Activated CD8-positive, alpha-beta T cell treated with anti-CD3 and anti-CD28 coated beads, Interleukin-2, amount 10 ng/mL, durations not matched to agents 7 days and 5 days (primary cell): ENCODE measurements around the gene F2RL3. TPM values are rescaled to one million over a fixed set of nuclear protein-coding genes. Genes with fewer than 3 reads are reported as not detected.

ENCODE experiments used
- ATAC-seq: fragments of 150-1000 bp; cut with Tn5 transposase; one replicate; pipeline ENCODE4 v1.10.0; 2021; ENCODE audit warnings: moderate library complexity
- CTCF ChIA-PET: fragments of 350-600 bp; sonication (Branson Sonifier 250); formaldehyde crosslinking; loops from one replicate; lab custom pipeline; 2021; ENCODE audit warnings: antibody characterized with exemption; lab: Charles Lee
- POLR2A ChIA-PET: fragments of 350-600 bp; sonication (Branson Sonifier 250); formaldehyde crosslinking; loops from one replicate; lab custom pipeline; 2021; ENCODE audit warnings: antibody characterized with exemption; lab: Charles Lee
- DNase-seq: peaks from one replicate; pipeline ENCODE4 v3.0.0-alpha.2; 2020
- H3K27ac Mint-ChIP-seq: one replicate; pipeline ENCODE4 v1.8.0; 2021; ENCODE audit warnings: mild to moderate bottlenecking, mixed read lengths
- H3K27me3 Mint-ChIP-seq: one replicate; pipeline ENCODE4 v1.8.0; 2021; ENCODE audit warnings: low read depth, mixed read lengths
- H3K36me3 Mint-ChIP-seq: one replicate; pipeline ENCODE4 v1.8.0; 2021; ENCODE audit warnings: low read depth, mixed read lengths
- H3K4me1 Mint-ChIP-seq: one replicate; pipeline ENCODE4 v1.8.0; 2021; ENCODE audit warnings: low read depth, mixed read lengths
- H3K4me3 Mint-ChIP-seq: one replicate; pipeline ENCODE4 v1.8.0; 2021; ENCODE audit warnings: mild to moderate bottlenecking, mixed read lengths
- H3K9me3 Mint-ChIP-seq: one replicate; pipeline ENCODE4 v1.8.0; 2022; ENCODE audit warnings: mixed read lengths; ENCODE audit not compliant: insufficient read depth
- total RNA-seq, 2 experiments: library from RNA; stranded (reverse); gene quantifications; one replicate each; pipeline ENCODE4 v1.2.3, GENCODE V29; 2021

The F2RL3 gene
- total RNA-seq, 2 experiments from 2014 or later = 0.34 to 0.74 TPM

GRCh38 chr19:16876904-16877361 lies 11.9 kb upstream of the F2RL3 start:
- Mint-ChIP-seq H3K4me1 (peaks cover 25% of the 10 kb centered on the region), H3K9me3 (peaks cover 33% of the 10 kb centered on the region), H3K4me3 (no peak overlapping the region), H3K27ac (no peak overlapping the region), H3K27me3 (no peaks in the 10 kb centered on the region), H3K36me3 (peaks cover 77% of the 10 kb centered on the region)
- POLR2A ChIA-PET = no interaction called here
- CTCF ChIA-PET = no interaction called here
- ATAC-seq (no peak), DNase-seq (no peak)

DNA sequence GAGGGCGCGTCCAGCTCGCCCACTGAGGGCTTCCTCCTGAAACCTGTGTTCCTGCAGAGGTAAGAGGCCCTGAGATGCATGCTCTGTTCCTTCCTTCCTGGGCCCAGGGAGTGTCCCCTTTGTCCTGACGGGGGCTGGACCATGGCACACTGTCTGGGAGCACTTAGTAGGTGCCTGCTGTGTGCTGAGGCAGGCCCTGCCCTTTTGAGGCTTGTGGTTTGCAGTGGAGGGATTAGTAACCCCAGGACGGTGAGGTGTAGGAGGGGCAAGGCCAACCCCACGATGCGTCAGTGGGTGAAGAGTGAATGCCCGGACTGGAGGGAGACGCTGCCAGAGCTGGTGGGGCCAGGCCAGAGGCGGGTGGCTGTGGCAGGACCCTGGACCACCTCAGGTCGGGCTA lies 11.2 kb upstream of the F2RL3 start:
- POLR2A ChIA-PET = no interaction called here
- ATAC-seq (no peak), DNase-seq (no peak)
- Mint-ChIP-seq H3K4me3 (no peak overlapping the region), H3K27me3 (no peaks in the 10 kb centered on the region), H3K27ac (peak overlapping the region; percentile 16), H3K36me3 (peaks cover 77% of the 10 kb centered on the region), H3K4me1 (peaks cover 25% of the 10 kb centered on the region), H3K9me3 (peaks cover 40% of the 10 kb centered on the region)
- CTCF ChIA-PET = no interaction called here

- peaks cover 77% of the 10 kb centered on the region for H3K36me3 Mint-ChIP-seq
- ChIA-PET CTCF (no interaction called here), POLR2A (no interaction called here)
- peaks cover 31% of the 10 kb centered on the region for H3K4me1 Mint-ChIP-seq
- no peak for ATAC-seq
- H3K27ac Mint-ChIP-seq = no peak overlapping the region
- H3K4me3 Mint-ChIP-seq = no peak overlapping the region
- no peak for DNase-seq
- no peaks in the 10 kb centered on the region for H3K27me3 Mint-ChIP-seq
- H3K9me3 Mint-ChIP-seq = peaks cover 44% of the 10 kb centered on the region
These were observed 10.4 kb upstream of the F2RL3 start for GRCh38 chr19:16878181-16878965.

GRCh38 chr19:16880884-16881554 lies 7.8 kb upstream of the F2RL3 start:
- CTCF ChIA-PET = no interaction called here
- Mint-ChIP-seq H3K4me3 (no peak overlapping the region), H3K27ac (no peak overlapping the region), H3K9me3 (peaks cover 29% of the 10 kb centered on the region), H3K4me1 (peaks cover 28% of the 10 kb centered on the region), H3K27me3 (no peaks in the 10 kb centered on the region), H3K36me3 (peaks cover 58% of the 10 kb centered on the region)
- no peak for DNase-seq
- no peak for ATAC-seq
- POLR2A ChIA-PET = no interaction called here

DNA sequence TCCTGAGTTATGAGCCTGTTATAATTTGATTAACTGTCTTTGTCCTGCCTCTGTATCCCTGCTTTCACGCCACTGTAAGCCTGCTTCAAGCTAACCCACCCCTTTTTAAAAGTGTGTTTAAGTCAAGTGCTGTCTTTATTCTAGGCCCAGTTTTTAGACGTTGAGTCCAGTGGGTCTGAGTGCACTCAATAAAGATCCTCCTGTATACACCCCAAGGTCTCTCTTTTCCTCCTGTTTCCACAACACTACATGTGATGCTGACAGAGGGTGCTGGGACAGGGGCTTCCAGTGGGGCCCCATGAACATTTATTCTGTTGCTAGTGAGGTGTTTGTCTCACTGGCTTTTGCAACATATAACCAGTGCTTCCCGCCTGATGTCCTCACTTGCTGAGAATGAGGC lies 6.7 kb upstream of the F2RL3 start:
- ATAC-seq (no peak), DNase-seq (no peak)
- no peak overlapping the region for H3K27ac Mint-ChIP-seq
- H3K4me3 Mint-ChIP-seq = no peak overlapping the region
- ChIA-PET CTCF (no interaction called here), POLR2A (no interaction called here)
- H3K36me3 Mint-ChIP-seq = peaks cover 48% of the 10 kb centered on the region
- no peaks in the 10 kb centered on the region for H3K27me3 Mint-ChIP-seq
- H3K4me1 Mint-ChIP-seq = peaks cover 21% of the 10 kb centered on the region
- H3K9me3 Mint-ChIP-seq = peaks cover 29% of the 10 kb centered on the region

- CTCF ChIA-PET = no interaction called here
- Mint-ChIP-seq H3K9me3 (peaks cover 29% of the 10 kb centered on the region), H3K4me3 (no peak overlapping the region), H3K36me3 (peaks cover 40% of the 10 kb centered on the region), H3K27me3 (no peaks in the 10 kb centered on the region), H3K4me1 (peaks cover 27% of the 10 kb centered on the region), H3K27ac (no peak overlapping the region)
- ATAC-seq (peak; percentile 27), DNase-seq (no peak)
- POLR2A ChIA-PET = no interaction called here
These were observed 5.3 kb upstream of the F2RL3 start for GRCh38 chr19:16883522-16883921.

DNA sequence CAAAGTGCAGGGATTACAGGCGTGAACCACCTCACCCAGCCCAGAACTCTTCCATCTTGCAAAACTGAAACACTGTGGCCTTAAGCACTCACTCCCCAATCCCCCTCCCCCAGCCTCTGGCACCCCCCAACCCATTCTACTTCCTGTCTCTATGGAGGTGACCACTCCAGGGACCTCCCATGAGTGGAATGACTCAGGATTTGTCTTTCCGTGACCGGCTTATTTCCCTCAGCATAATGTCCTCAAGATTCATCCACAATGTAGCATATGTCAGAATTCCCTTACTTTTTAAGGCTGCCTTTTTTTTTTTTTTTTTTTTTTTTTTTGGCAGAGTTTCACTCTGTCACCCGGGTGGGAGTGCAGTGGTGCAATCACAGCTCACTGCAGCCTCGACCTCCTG lies 3.6 kb upstream of the F2RL3 start:
- peaks cover 28% of the 10 kb centered on the region for H3K9me3 Mint-ChIP-seq
- DNase-seq (no peak), ATAC-seq (no peak)
- POLR2A ChIA-PET = interaction anchor here (0.6 kb wide), 1 partner anchor 436 kb away, joined by 3 read pairs; no protein-coding TSS in a partner anchor
- H3K27me3 Mint-ChIP-seq = no peaks in the 10 kb centered on the region
- no peak overlapping the region for H3K4me3 Mint-ChIP-seq
- CTCF ChIA-PET = no interaction called here
- H3K4me1 Mint-ChIP-seq = peaks cover 37% of the 10 kb centered on the region
- H3K27ac Mint-ChIP-seq = no peak overlapping the region
- H3K36me3 Mint-ChIP-seq = peaks cover 24% of the 10 kb centered on the region

- CTCF ChIA-PET = interaction anchor here (0.5 kb wide), 1 partner anchor 730 kb away, joined by 3 read pairs; no protein-coding TSS in a partner anchor
These were observed 2.4 kb upstream of the F2RL3 start for GRCh38 chr19:16886305-16886880.

DNA sequence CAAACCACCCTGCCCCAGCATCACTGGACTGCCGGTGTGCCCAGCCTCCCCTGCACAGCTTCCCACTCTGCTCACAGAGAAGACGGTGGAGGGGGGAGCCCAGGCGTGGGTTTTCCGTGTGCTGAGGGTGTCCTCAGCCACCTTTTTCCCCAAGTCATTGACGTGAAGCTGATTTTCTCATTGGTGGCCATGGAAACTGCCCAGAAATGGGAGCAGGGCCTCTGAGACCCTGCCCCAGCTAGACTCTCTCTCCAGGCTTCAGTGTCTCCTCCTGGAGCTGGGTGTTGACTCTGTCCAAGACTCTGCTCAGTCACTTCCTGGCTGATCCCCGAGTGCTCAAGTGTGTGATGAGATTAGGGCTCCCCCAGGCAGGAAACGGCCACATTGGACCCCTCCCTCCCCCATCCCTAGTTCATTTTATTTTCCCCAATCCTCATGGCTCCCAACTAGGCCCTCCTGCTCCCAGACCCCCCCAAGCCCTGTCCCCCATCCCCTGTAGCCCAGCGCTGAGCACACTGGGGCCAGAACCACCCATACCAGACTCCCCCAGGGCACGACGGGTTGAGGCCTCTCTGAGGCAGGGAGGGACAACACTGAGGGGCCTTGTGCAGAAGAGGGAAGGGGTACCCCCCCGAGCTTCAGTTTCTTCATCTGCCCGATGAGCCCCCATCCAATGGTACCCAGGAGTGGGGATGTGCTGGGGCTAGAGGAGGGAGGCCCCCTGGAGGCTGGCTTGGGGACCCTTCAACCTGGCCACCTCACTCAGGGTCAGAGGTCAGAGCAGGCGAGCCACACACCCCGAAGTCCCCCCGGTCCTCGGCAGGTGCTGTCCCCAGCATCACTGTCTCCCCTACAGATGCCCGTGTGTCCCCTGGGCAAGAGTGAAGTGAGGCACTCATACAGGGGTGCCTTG lies 1.2 kb upstream of the F2RL3 start:
- peaks cover 5% of the 10 kb centered on the region for H3K36me3 Mint-ChIP-seq
- ChIA-PET POLR2A (no interaction called here), CTCF (no interaction called here)
- no peak overlapping the region for H3K4me3 Mint-ChIP-seq
- H3K9me3 Mint-ChIP-seq = peaks cover 4% of the 10 kb centered on the region
- peaks cover 50% of the 10 kb centered on the region for H3K4me1 Mint-ChIP-seq
- no peak for ATAC-seq
- H3K27me3 Mint-ChIP-seq = peaks cover 4% of the 10 kb centered on the region
- peak overlapping the region; percentile 30 for H3K27ac Mint-ChIP-seq
- no peak for DNase-seq

More at GRCh38 chr19:16886305-16886880, 2.4 kb upstream of the F2RL3 start:
- ATAC-seq (no peak), DNase-seq (no peak)
- Mint-ChIP-seq H3K36me3 (peaks cover 13% of the 10 kb centered on the region), H3K9me3 (peaks cover 16% of the 10 kb centered on the region), H3K27ac (no peak overlapping the region), H3K4me1 (peaks cover 44% of the 10 kb centered on the region), H3K4me3 (no peak overlapping the region), H3K27me3 (no peaks in the 10 kb centered on the region)
- POLR2A ChIA-PET = no interaction called here

GRCh38 chr19:16889366-16889882 lies 625 bp downstream of the F2RL3 start:
- DNase-seq (no peak), ATAC-seq (no peak)
- peaks cover 10% of the 10 kb centered on the region for H3K27me3 Mint-ChIP-seq
- ChIA-PET CTCF (interaction anchor here (0.8 kb wide), 1 partner anchor 117 kb away, joined by 3 read pairs; no protein-coding TSS in a partner anchor), POLR2A (no interaction called here)
- H3K36me3 Mint-ChIP-seq = no peaks in the 10 kb centered on the region
- H3K9me3 Mint-ChIP-seq = no peaks in the 10 kb centered on the region
- H3K4me3 Mint-ChIP-seq = peak overlapping the region; percentile 49
- peaks cover 58% of the 10 kb centered on the region for H3K4me1 Mint-ChIP-seq
- peak overlapping the region; percentile 76 for H3K27ac Mint-ChIP-seq

DNA sequence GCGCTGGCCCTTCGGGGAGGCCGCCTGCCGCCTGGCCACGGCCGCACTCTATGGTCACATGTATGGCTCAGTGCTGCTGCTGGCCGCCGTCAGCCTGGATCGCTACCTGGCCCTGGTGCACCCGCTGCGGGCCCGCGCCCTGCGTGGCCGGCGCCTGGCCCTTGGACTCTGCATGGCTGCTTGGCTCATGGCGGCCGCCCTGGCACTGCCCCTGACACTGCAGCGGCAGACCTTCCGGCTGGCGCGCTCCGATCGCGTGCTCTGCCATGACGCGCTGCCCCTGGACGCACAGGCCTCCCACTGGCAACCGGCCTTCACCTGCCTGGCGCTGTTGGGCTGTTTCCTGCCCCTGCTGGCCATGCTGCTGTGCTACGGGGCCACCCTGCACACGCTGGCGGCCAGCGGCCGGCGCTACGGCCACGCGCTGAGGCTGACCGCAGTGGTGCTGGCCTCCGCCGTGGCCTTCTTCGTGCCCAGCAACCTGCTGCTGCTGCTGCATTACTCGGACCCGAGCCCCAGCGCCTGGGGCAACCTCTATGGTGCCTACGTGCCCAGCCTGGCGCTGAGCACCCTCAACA lies 1.2 kb downstream of the F2RL3 start:
- H3K9me3 Mint-ChIP-seq = no peaks in the 10 kb centered on the region
- no peaks in the 10 kb centered on the region for H3K36me3 Mint-ChIP-seq
- ATAC-seq (no peak), DNase-seq (no peak)
- H3K27me3 Mint-ChIP-seq = peaks cover 15% of the 10 kb centered on the region
- H3K4me1 Mint-ChIP-seq = peaks cover 60% of the 10 kb centered on the region
- ChIA-PET POLR2A (no interaction called here), CTCF (no interaction called here)
- H3K27ac Mint-ChIP-seq = no peak overlapping the region
- H3K4me3 Mint-ChIP-seq = no peak overlapping the region
